Measurements from ENCODE around the gene PGBD4. TPM values are rescaled to one million over a fixed set of nuclear protein-coding genes. Genes with fewer than 3 reads are reported as not detected.
A peak's percentile ranks its signal among the peaks of the same experiment; 100 is the strongest.

Gene PGBD4
- total and polyA plus RNA-seq, 2 of the 13 experiments (the other 11 are each of a cell fraction or from before 2014, with no cell fraction given): 1.4 to 1.7 TPM

DNA sequence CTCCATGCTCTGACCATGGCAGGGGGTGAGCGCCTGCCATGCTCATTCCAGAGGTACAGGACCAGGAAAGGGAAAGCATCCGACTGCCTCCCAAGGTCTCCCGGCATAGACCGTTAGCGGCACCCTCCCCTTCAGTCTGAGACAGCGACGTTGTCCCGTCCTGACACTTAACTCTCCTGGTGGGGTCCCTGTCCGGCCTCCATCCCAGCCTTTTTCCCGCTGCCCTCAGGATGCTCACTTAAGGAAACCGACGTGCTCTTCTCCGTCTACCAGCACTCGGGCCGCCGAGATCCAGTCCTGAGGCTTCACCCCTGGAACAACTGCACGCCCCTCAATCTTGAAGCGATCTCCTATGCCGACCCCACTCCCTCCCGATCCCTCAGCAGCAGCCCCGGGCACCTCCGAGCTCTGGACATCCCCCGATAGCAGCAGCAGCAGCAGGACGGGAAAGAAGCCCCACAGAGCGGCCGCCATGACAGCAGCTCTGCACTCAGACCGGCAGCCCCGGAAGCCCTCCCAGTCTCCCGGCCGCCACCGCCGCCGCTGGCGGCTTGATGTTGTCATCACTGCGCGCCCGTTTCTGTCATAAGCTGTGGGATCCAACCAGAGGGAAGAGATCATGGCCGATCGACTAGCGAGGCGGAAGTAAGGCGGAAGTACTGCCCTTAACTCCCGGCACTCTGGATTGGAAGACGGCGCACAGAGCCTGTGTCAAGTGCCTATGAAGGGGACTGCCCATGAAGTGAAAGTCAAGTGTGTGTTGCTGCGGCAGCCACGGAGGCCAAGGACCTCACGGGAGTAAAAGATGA lies at the start of gene PGBD4, which contains the start of gene EMC7 (continued):
- no peak for TF ChIP-seq ZNF326 (CRISPR knock-in tag; IDR thresholded peaks at IDR 0.05; ENCODE audit: borderline replicate concordance)
- TF ChIP-seq CCDC6 (CRISPR knock-in tag; IDR thresholded peaks at IDR 0.05): no peak; the same call in 1 of the 2 replicates
- TF ChIP-seq ZNF235 (CRISPR knock-in tag; IDR thresholded peaks at IDR 0.05; ENCODE audit: borderline replicate concordance): no peak; the same call in 1 of the 2 replicates
- TF ChIP-seq HOXA3 (CRISPR knock-in tag; IDR thresholded peaks at IDR 0.05): peak; percentile 99
- TF ChIP-seq HDAC6 (IDR thresholded peaks at IDR 0.05; ENCODE audit: low read depth, low read length): no peak
- TF ChIP-seq, protein P1, sequence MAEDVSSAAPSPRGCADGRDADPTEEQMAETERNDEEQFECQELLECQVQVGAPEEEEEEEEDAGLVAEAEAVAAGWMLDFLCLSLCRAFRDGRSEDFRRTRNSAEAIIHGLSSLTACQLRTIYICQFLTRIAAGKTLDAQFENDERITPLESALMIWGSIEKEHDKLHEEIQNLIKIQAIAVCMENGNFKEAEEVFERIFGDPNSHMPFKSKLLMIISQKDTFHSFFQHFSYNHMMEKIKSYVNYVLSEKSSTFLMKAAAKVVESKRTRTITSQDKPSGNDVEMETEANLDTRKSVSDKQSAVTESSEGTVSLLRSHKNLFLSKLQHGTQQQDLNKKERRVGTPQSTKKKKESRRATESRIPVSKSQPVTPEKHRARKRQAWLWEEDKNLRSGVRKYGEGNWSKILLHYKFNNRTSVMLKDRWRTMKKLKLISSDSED (CRISPR knock-in tag; IDR thresholded peaks at IDR 0.05): no peak
- no peak; the same call in 1 of the 2 replicates for TF ChIP-seq ZNF160 (CRISPR knock-in tag; IDR thresholded peaks at IDR 0.05)
- no peak for TF ChIP-seq ZNF230 (CRISPR knock-in tag; IDR thresholded peaks at IDR 0.05)
- TF ChIP-seq ZNF354B (CRISPR knock-in tag; IDR thresholded peaks at IDR 0.05): 0 out of 2 replicates have a peak, but pooled peaks have one; percentile 43
- 0 out of 2 replicates have a peak, but pooled peaks have one; percentile 55 for TF ChIP-seq SRY (CRISPR knock-in tag; IDR thresholded peaks at IDR 0.05)
- TF ChIP-seq ZKSCAN8 (CRISPR knock-in tag; IDR thresholded peaks at IDR 0.05; ENCODE audit: borderline replicate concordance): 0 out of 2 replicates have a peak, but pooled peaks have one; percentile 31
- TF ChIP-seq, protein P2, sequence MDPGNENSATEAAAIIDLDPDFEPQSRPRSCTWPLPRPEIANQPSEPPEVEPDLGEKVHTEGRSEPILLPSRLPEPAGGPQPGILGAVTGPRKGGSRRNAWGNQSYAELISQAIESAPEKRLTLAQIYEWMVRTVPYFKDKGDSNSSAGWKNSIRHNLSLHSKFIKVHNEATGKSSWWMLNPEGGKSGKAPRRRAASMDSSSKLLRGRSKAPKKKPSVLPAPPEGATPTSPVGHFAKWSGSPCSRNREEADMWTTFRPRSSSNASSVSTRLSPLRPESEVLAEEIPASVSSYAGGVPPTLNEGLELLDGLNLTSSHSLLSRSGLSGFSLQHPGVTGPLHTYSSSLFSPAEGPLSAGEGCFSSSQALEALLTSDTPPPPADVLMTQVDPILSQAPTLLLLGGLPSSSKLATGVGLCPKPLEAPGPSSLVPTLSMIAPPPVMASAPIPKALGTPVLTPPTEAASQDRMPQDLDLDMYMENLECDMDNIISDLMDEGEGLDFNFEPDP (CRISPR knock-in tag; conservative IDR thresholded peaks at IDR 0.05): no peak
- no peak for TF ChIP-seq MLLT10 (CRISPR knock-in tag; IDR thresholded peaks at IDR 0.05)
- TF ChIP-seq, protein P3, sequence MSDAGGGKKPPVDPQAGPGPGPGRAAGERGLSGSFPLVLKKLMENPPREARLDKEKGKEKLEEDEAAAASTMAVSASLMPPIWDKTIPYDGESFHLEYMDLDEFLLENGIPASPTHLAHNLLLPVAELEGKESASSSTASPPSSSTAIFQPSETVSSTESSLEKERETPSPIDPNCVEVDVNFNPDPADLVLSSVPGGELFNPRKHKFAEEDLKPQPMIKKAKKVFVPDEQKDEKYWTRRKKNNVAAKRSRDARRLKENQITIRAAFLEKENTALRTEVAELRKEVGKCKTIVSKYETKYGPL (CRISPR knock-in tag; IDR thresholded peaks at IDR 0.05): no peak
- no peak for TF ChIP-seq ATF7 (IDR thresholded peaks at IDR 0.05)
- no peak; the same call in 1 of the 2 replicates for TF ChIP-seq ATF7 (CRISPR knock-in tag; IDR thresholded peaks at IDR 0.05)
- TF ChIP-seq MTF1 (CRISPR knock-in tag; IDR thresholded peaks at IDR 0.05): no peak
- TF ChIP-seq KAT2B (IDR thresholded peaks at IDR 0.05; ENCODE audit: borderline replicate concordance, low read depth, low read length): no peak
- TF ChIP-seq, protein P4, sequence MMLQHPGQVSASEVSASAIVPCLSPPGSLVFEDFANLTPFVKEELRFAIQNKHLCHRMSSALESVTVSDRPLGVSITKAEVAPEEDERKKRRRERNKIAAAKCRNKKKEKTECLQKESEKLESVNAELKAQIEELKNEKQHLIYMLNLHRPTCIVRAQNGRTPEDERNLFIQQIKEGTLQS (CRISPR knock-in tag; IDR thresholded peaks at IDR 0.05): no peak
- no peak for TF ChIP-seq PTBP1 (IDR thresholded peaks at IDR 0.05; ENCODE audit: low read depth, low read length, poor library complexity, severe bottlenecking)
- TF ChIP-seq, protein P5, sequence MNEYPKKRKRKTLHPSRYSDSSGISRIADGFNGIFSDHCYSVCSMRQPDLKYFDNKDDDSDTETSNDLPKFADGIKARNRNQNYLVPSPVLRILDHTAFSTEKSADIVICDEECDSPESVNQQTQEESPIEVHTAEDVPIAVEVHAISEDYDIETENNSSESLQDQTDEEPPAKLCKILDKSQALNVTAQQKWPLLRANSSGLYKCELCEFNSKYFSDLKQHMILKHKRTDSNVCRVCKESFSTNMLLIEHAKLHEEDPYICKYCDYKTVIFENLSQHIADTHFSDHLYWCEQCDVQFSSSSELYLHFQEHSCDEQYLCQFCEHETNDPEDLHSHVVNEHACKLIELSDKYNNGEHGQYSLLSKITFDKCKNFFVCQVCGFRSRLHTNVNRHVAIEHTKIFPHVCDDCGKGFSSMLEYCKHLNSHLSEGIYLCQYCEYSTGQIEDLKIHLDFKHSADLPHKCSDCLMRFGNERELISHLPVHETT (CRISPR knock-in tag; conservative IDR thresholded peaks at IDR 0.05): peak; percentile 42
- TF ChIP-seq, protein P6, sequence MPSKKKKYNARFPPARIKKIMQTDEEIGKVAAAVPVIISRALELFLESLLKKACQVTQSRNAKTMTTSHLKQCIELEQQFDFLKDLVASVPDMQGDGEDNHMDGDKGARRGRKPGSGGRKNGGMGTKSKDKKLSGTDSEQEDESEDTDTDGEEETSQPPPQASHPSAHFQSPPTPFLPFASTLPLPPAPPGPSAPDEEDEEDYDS (CRISPR knock-in tag; IDR thresholded peaks at IDR 0.05): peak; percentile 83
- TF ChIP-seq ZMYM3 (CRISPR knock-in tag; IDR thresholded peaks at IDR 0.05): no peak
- no peak for TF ChIP-seq IKZF4 (CRISPR knock-in tag; IDR thresholded peaks at IDR 0.05; ENCODE audit: borderline replicate concordance, low read depth, not compliant biosample characterization)

Measured in HepG2 (cell line).